HG02623 (cell line): ENCODE measurements around the gene ATP8B1.
"Not testable (repeated sequence)": the region's sequence is repeated elsewhere in the genome, so short reads cannot be mapped to it uniquely, and the experiment has no call there.

Experiments used
- ATAC-seq: cut with Tn5 transposase; IDR thresholded peaks from one replicate; pipeline ENCODE4 v1.9.1; 2021; ENCODE audit warnings: moderate library complexity; ENCODE audit not compliant: unreplicated experiment

Gene ATP8B1

DNA sequence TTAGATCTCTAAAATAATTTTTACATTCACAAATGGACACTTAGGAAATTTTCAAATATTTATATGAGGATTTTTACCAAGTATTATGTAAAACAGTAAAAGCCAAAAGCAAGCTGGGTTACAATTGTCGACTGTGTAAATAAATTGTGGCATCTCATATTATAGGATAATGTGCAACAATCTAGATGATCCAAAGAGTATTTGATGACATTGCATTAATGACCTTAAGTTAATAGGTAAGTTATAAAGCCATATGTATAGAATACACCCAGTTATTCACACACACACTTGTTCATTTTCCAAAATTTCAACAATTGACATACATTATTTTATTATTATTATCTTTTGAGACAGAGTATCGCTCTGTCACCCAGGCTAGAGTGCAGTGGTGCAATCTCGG, 69.3 kb downstream of the ATP8B1 start:
- no peak for ATAC-seq

DNA sequence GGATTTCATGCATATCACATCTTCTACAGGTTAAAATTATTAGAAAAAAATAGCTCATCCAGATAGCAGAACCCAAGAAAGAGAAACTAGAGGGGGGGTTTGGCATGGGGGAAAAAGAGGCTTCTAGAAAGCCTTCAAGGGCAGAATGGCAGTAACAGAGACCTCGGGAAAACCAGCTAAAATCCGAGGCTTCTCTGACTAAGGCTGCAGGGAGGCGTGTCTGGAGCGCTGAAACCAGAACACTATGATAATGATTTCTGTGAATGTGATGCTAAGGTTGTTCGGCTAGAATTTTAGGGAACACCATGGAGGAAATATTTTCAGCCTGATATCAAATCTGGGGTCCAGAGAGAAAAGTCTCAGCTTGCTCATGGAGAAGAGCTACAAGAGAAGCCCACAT, 73.0 kb downstream of the ATP8B1 start:
- no peak for ATAC-seq

DNA sequence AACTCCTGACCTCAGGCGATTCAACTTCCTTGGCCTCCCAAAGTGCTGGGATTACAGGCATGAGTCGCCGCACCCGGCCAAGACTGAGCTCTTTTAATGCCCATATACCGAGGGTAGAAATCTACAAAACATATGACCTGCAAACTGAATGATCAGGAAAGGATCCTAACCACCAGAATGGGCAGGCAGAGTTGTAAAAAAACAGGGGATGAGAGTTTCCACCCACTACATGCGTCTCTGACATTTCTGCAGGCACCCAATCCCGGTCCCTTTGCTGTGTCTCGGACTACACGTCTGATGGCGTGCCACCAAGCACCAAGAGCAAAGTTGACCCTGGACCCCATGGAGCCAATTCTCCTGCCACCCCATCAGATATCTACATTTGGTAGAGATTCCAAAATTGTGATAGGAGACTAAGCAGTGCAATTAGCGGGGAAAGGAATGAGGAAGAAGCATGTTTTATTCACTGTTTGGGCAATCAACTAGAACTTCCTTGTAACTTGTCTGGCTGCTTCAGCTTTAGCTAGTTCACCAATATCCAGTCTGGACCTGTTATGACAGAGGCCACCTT, 74.1 kb downstream of the ATP8B1 start:
- ATAC-seq, result no peak

DNA sequence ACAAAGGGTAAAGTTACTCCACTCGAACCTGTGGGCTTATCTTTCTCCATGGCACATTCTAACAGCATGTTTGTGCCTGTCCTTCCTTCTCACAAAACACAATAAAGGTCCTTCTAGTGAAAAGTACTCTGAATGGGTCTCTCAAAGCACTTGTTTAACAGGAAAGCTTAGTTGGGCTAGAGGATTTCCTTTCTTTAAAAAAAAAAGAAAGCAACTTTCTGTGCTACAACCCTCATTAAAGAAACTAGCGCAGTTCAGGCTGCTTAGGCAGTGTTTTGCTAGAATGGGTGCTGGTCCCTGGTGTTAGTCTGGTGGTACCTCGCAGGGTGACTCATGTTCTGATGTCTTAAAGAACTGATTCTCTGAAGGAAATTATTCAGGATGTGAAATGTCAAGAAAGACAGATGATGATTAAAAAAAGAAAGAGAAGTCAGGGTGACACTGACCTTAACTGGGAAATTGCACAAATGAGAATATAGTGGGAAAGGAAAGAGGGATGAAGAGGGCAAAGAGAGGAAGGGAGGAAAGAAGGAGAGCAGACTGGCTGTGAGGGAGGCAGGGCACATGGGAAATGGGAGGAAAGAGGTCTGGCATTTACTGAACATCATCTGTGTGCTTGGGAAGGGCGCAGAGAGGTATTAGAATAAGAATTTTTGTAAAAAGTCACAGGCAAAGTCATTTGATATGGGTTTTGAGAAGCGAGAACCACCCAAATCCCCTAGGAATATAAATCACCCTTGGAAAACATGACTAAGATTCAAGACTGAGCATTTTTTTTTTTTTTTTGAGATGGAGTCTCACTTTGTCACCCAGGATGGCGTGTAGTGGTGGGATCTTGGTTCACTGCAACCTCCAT, 74.9 kb downstream of the ATP8B1 start:
- ATAC-seq, result no peak

DNA sequence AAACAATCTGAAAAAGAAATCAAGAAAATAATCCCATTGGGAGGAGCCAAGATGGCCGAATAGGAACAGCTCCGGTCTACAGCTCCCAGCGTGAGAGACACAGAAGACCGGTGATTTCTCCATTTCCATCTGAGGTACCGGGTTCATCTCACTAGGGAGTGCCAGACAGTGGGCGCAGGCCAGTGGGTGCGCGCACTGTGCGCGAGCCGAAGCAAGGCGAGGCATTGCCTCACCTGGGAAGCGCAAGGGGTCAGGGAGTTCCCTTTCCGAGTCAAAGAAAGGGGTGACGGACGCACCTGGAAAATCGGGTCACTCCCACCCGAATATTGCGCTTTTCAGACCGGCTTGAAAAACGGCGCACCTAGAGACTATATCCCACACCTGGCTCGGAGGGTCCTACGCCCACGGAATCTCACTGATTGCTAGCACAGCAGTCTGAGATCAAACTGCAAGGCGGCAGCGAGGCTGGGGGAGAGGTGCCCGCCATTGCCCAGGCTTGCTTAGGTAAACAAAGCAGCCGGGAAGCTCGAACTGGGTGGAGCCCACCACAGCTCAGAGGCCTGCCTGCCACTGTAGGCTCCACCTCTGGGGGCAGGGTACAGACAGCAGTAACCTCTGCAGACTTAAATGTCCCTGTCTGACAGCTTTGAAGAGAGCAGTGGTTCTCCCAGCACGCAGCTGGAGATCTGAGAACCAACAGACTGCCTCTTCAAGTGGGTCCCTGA, 83.7 kb downstream of the ATP8B1 start:
- not testable (repeated sequence) for ATAC-seq

DNA sequence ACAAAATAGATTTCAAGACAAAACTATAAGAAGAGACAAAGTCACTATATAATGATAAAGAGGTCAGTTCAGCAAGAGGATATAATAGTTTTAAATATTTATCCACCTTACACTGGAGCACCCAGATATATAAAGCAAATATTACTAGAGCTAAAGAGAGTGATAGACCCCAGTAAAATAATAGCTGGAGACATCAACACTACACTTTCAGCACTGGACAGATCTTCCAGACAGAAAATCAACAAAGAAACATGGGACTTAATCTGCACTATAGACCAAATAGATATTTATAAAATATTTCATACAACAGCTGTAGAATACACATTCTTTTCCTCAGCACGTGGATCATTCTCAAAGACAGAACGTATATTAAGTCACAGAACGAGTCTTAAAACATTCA, 86.6 kb downstream of the ATP8B1 start:
- ATAC-seq, result no peak

DNA sequence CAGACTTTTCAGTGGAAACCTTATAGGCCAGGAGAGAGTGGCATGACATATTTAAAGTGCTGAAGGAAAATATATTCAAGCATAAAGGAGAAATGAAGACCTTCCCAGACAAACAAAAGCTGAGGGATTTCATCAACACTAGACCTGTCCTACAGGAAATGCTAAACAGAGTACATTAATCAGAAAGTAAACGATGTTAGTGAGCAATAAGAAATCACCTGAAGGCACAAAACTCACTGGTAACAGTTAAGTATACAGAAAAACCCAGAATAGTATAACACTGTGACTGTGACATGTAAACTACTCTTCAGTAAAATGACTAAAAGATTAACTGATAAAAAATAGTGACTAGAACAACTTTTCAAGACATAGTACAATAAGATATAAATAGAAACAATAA, 87.4 kb downstream of the ATP8B1 start:
- ATAC-seq, result no peak

DNA sequence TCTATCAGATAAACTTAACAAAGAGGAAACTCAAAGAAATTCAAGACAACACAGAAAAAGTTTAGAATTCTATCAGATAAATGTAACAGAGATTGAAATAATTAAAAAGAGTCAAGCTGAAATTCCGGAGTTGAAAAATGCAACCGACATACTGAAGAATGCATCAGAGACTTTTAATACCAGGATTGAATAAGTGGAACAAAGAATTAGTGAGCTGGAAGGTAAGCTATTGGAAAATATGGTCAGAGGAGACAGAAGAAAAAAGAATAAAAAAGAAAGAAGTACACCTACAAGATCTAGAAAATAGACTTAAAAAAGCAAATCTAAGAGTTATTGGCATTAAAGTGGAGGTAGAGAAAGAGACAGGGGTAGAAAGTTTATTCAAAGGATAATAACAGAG, 88.0 kb downstream of the ATP8B1 start:
- no peak for ATAC-seq

DNA sequence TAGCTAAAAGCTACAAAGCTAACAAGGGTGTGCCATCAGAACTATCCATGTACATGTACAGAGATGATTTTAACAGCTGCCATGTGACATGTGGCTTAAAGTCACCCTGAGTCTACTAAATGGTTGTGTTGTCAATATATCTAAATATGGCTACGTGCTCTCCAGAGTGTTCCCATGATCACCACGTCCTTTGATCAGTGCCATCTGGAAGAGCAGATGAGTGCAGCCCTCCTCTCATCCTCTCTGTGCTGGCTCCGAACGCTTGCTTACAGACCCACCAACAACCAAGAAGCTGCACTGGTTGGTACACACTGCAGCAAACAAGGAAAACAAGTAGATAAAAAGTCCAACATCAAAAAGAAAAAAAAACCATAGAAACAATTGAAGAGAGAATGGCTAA, 92.9 kb downstream of the ATP8B1 start:
- ATAC-seq, result no peak

DNA sequence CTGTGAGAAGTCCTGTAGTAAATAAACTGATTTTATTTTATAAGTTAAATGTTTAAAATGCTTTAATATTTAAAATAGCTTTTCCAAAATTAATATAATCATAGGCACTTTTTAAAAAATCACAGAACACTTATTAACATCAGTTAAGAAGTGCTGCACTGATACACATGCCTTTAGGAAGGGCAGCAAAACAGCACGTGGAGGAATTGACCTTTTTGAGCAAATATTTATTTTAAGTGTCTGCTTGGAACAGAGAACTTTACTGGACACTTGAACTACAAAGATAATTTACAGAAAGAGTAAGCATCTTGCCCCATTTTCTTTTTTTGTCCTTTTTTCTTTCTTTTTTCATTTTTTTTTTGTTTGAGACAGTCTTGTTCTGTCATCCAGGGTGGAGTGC, 93.8 kb downstream of the ATP8B1 start:
- no peak for ATAC-seq

DNA sequence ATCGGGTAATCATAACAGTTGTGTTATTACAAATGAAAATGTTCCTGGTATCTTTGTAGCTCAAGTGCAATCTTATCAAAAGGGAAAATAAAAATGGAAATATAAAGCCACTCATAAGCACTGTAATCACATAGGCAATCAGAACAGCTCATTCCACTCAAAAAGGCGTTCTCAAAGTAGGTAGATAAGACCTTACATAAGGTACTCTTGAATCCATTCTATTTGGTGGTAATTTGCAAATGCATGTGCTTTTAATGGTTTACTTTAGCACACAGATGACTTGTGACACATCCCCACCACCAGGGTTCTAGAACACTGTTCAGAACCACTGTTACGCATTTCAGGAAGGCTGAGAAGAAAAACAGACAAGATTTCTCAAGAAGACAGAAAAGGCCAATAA, 94.8 kb downstream of the ATP8B1 start:
- ATAC-seq, result no peak

DNA sequence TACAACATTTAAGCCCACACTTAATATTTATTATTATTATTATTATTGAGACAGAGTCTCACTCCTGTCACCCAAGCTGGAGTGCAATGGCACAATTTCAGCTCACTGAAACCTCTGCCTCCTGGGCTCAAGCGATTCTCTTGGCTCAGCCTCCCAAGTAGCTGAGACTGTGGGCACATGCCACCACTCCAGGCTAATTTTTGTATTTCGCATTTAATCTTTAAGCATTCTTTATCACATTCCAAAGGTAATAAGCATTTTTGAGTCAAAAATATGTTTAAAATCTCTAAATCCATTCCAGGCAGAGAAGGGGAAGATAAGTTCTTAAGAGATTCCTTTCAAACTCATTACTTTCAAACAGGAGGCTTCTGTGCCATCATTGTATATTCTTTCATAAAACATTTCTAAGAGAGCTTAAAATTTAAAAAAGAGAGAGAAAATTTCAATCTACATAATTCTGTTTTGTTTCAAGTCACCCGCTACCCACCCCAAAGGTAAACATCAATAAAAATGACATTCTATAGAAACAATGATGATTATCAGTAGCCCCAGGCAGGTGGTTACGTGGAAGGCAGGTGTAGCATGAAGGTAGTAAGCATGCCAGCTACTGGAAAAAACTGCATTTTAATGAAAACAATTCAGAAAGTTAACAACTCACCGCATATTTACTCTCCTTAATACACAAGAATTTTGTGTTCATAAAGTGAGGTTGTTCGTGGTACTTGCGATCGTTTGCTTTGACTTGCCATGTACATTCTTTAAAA, 97.1 kb downstream of the ATP8B1 start:
- ATAC-seq, result no peak

DNA sequence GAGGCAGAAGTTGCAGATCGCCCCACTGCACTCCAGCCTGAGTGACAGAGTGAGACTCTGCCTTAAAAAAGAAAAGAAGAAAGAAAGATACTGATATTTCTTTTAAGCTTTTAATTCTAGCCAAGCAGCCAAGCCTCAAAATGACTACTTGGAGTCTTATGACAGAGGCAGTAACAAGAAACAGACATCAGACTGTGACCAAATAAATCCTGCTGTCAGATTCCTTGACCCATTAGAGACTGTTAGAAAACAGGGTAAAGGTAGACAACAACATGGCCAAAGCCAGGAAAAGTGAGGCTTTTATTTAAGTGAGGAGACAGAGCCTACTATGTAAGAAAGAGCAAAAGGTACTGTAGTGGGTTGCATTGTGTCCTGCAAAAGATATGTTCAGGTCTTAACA, 98.1 kb downstream of the ATP8B1 start:
- no peak for ATAC-seq

DNA sequence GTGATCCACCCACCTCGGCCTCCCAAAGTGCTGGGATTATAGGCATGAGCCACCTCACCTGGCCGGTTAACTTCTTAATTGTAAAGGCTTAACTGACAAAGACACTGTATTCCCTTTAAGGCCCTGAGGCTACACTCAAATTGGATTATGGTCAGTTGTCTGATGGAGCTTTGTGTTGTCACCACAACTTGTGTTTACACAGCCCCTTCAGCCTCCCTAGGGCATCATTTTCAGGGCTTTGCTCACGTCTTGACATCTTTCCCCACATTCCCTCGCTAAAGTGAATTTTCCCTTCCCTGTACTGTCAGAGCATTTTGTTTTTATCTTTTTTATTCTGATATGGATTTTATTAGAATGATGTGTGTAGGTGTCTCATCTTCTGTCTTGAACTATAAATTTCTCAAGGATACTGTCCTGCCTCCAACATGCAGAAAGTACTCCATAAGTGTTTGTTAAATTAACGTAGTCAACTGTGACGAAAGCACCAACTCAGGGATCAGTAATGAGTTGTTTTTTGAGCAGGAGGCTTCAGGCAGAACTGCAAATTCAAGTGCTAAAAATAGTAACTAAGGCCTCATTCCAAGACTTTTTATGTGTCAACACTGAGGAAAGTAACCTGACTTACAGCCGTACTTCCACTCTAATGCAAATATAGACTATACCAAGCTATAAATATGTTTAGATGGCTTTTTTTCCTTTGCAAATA, 104.4 kb downstream of the ATP8B1 start:
- ATAC-seq, result no peak

DNA sequence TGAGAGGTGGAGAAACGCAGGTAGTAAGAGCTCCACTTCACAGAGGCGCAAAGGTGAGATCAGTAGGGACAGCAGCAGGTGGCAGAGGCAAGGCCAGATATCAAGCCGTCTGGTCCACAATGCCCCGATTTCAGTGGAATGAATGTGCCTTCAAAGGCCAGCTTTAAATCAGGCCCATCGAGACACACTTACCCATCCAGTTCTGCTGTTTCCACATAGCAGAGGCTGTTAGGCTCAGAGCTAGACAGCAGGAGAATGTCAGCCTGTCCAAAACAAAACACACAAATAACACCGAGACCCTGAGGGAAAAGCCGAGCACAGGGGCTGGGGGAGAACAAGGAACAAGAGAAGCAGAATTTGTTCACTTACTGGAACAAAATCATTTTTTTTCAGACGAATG, 105.7 kb downstream of the ATP8B1 start:
- no peak for ATAC-seq

DNA sequence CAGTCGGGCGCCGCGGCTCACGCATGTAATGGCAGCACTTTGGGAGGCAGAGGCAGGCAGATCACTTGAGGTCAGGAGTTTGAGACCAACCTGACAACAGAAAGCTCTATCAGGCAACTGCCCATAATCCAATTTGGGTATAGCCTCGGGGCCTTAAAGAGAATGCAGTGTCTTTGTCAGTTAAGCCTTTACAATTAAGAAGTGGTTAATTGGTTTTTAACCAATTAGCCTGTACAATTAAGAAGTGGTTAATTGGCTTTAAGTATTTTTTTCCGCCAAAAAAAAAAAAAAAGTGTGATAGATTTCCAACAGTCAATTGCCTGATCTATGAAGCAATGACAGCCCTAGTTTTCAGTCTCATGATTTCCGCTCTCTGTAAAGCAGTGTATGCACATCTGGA, 106.8 kb downstream of the ATP8B1 start:
- ATAC-seq, result no peak

DNA sequence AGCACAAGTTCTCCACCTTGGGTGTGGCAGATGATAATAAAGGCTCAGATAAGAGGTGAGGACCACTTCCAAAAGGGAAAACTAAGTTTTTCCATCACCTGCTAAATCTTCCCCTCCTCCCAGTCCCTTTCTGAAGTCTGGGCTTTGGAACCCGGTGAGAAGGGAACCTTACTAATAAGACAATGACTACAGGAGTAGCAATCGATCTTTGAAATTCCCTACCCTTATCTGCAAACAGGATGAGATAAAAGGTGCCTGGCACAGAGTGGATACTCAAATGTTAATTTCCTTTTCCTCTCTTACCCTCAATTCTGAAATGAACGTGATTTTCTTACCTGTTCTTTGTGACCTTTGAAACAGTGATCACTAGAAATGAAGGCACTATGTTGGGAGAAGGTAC, 111.8 kb downstream of the ATP8B1 start:
- ATAC-seq, result no peak

DNA sequence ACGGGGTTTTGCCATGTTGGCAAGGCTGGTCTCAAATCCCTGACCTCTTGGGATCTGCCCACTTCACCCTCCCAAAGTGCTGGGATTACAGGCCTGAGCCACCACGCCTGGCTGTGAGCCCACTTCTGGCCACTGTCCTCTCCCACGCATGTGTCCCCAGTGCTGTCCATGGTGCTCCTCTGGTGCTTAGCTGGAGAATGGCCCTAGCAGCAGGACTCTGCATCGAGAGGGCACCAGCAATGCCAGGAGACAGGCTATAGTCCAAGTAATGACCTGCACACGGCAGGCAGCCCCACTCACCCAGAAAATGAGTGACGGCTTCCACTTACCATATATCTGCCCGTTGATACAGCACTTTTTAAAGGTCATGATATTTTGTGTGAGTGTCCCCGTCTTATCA, 115.1 kb downstream of the ATP8B1 start:
- no peak for ATAC-seq

DNA sequence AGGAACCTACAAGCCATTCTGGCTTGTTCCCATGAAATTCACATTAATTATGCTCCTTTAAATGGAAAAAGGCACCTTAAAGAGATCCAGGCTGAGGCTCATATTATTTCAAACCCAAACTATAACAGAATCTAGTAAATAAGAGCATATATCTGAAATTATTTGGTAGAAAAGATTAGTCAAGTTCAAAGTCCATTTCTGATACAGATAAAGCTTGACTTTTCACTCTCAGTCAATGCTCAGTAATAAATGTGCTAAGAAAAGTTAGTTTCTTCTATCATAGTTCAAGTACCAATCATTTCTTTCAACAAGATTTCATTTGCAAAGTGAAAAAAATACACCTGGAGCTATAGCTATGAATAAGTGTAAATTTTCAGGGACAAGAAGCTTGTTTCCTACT, 119.6 kb downstream of the ATP8B1 start:
- no peak for ATAC-seq

DNA sequence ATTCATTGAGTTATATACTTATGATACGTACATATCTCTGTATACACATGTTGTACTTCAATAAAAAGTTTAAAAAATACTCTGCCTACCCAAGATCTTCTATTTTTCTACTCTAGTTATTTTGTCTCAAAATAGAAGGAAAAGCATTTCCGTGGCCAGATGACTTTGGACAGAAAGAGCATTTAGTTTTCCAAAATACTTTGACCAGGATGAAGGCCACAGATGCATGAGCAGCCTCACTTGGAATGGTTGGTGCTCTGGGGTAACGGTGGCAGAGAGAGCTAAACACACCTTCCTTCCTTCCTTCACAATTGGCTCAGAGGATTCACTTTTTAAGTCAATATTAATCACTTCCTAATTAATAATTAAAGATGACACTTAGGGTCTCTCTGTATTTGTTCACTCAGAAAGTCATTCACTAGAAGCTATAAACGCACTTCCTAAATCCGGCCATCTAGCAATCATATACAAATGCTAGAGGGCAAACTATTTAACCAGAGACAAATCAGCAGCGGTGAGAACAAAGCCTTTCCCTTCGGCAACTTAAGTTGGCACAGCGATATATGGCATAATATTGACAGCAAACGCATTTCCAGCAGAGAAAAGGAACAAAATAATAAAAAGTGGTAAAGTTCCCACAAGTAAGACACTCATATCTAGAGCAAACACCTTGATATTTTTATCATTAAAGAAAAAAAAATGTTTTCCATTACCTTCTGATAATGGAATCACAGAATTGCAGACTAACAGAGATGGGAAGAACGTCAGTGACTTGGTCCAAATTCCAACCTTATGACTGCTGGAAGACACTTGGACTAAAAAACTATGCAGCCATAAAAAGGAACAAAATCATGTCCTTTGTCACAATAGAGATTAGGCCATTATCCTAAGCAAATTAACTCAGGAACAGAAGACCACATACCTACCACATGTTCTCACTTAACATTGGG, 125.6 kb downstream of the ATP8B1 start:
- no peak for ATAC-seq
